HepG2 (cell line): ENCODE measurements around the gene WDR70.

Experiments
- ATF6 ChIP-seq: sonication (generic); formaldehyde crosslinking; conservative IDR thresholded peaks from 2 replicates; pipeline ENCODE4 v1.4.0; 2020; ENCODE audit warnings: missing genetic modification reagents
- FOSL2 ChIP-seq: sonication (generic); formaldehyde crosslinking; IDR thresholded peaks from 2 replicates; pipeline ENCODE4 v1.4.0; 2020; ENCODE audit warnings: missing genetic modification reagents
- HES4 ChIP-seq: sonication (generic); formaldehyde crosslinking; IDR thresholded peaks from 2 replicates; pipeline ENCODE4 v1.9.0; 2021; ENCODE audit warnings: mild to moderate bottlenecking, missing genetic modification reagents, borderline replicate concordance
- HNRNPH1 ChIP-seq: fragments of 200-400 bp; formaldehyde crosslinking; optimal IDR thresholded peaks from 2 replicates; pipeline ENCODE3; 2017; ENCODE audit warnings: mild to moderate bottlenecking, low read depth, low read length
- MTA1 ChIP-seq: sonication (generic); formaldehyde crosslinking; IDR thresholded peaks from 2 replicates; pipeline ENCODE4 v1.4.0; 2020; ENCODE audit warnings: missing genetic modification reagents, mild to moderate bottlenecking, borderline replicate concordance
- MTA3 ChIP-seq: sonication (generic); formaldehyde crosslinking; IDR thresholded peaks from 2 replicates; pipeline ENCODE4 v1.4.0; 2020; ENCODE audit warnings: missing genetic modification reagents
- POLR2AphosphoS5 ChIP-seq: IDR thresholded peaks from 2 replicates; pipeline ENCODE4 v1.6.1; 2012; ENCODE audit warnings: low read depth, low read length
- REST ChIP-seq, 2 experiments: IDR thresholded peaks; 2 replicates each; pipeline ENCODE4 v1.6.1; 2011 to 2012; ENCODE audit warnings: low read length in 2 of 2, borderline replicate concordance in 1 of 2, low read depth in 1 of 2, mild to moderate bottlenecking in 1 of 2, moderate library complexity in 1 of 2
- TF ChIP-seq, protein P1 (sequence below): sonication (generic); formaldehyde crosslinking; IDR thresholded peaks from 2 replicates; pipeline ENCODE4 v1.5.0; 2020; ENCODE audit warnings: mild to moderate bottlenecking, missing genetic modification reagents, moderate library complexity
- TF ChIP-seq, protein P2 (sequence below): sonication (generic); formaldehyde crosslinking; IDR thresholded peaks from 2 replicates; pipeline ENCODE4 v1.4.0; 2020; ENCODE audit warnings: low read depth, mild to moderate bottlenecking, missing genetic modification reagents

DNA sequence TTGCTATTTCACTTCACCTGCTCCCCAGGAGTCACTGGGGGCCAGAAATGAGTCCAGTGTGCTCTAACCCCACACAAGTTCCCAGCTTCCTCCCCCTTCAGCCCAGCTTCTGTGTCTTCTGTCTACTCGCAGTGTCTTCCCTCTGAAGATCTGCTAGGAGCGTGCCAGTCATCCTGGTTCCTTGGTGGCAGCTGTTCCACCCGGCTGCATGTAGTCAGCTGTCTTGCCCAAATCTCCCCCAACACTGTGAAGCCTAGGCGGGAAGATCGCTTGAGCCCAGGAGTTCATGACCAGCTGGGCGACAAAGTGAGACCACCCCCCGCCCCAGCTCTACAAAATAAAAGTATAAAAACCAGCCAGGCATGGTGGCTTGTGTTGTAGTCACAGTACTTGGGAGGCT, 306.7 kb downstream of the WDR70 start:
- TF ChIP-seq, protein P1, sequence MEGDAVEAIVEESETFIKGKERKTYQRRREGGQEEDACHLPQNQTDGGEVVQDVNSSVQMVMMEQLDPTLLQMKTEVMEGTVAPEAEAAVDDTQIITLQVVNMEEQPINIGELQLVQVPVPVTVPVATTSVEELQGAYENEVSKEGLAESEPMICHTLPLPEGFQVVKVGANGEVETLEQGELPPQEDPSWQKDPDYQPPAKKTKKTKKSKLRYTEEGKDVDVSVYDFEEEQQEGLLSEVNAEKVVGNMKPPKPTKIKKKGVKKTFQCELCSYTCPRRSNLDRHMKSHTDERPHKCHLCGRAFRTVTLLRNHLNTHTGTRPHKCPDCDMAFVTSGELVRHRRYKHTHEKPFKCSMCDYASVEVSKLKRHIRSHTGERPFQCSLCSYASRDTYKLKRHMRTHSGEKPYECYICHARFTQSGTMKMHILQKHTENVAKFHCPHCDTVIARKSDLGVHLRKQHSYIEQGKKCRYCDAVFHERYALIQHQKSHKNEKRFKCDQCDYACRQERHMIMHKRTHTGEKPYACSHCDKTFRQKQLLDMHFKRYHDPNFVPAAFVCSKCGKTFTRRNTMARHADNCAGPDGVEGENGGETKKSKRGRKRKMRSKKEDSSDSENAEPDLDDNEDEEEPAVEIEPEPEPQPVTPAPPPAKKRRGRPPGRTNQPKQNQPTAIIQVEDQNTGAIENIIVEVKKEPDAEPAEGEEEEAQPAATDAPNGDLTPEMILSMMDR (CRISPR knock-in tag), result no peak
- TF ChIP-seq REST (IDR thresholded peaks at IDR 0.05; ENCODE audit: borderline replicate concordance in 1 of 2, low read depth in 1 of 2, low read length in 2 of 2), result no peak
- TF ChIP-seq HES4 (CRISPR knock-in tag), result no peak
- TF ChIP-seq MTA3 (CRISPR knock-in tag), result no peak
- no peak for TF ChIP-seq HNRNPH1
- no peak for TF ChIP-seq FOSL2 (CRISPR knock-in tag)
- TF ChIP-seq ATF6 (CRISPR knock-in tag), result no peak
- TF ChIP-seq POLR2AphosphoS5, result no peak
- no peak for TF ChIP-seq MTA1 (CRISPR knock-in tag)
- TF ChIP-seq, protein P2, sequence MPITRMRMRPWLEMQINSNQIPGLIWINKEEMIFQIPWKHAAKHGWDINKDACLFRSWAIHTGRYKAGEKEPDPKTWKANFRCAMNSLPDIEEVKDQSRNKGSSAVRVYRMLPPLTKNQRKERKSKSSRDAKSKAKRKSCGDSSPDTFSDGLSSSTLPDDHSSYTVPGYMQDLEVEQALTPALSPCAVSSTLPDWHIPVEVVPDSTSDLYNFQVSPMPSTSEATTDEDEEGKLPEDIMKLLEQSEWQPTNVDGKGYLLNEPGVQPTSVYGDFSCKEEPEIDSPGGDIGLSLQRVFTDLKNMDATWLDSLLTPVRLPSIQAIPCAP (CRISPR knock-in tag), result no peak
